Midbrain (tissue), 1 donor: ENCODE measurements around the gene REPIN1.
"Not testable (repeated sequence)": the region's sequence is repeated elsewhere in the genome, so short reads cannot be mapped to it uniquely, and the experiment has no call there.

ENCODE experiments used
- DNase-seq: peaks from one replicate; lab custom pipeline; 2025; lab: John Stamatoyannopoulos, UW

Gene REPIN1

DNA sequence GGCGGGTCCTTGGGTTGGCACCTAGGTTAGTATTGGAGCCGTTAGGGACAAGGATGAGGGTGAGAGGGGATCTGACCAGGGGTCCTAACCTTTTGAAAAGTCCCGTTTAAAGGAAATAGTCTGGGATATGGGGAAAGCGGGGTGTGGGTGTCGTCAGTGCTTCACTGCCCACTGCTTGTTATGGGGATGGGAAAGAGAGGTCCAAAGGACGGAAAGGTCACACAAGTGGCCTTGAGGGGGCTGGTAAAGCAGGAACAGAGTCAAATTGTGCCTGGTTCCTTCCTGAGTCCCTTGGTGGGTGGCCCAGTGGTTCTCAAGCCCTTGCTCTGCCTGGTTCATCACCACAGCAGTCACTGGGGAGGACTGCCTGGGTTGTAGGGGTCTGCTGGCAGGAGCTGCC is 7.9 kb downstream of the REPIN1 start:
- no peak for DNase-seq

DNA sequence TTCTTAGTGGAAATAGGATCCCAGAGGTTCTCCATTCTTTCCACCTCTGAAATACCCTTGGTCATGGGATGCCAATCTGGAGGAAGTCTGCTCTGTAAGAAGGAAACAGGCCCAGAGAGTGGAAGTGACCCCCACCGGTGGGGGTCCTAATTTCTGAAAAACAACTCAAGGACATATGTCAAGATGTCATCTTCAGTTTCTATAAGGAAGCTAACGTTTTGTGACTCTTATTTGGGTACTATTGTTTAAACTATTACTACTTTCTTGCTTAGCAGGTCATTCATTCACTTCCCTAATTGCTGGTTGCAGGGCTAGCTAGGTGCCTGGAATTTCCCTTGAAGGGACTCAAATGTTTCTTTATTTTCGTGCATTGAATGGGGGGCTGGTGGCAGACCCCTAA is 8.6 kb downstream of the REPIN1 start:
- no peak for DNase-seq

DNA sequence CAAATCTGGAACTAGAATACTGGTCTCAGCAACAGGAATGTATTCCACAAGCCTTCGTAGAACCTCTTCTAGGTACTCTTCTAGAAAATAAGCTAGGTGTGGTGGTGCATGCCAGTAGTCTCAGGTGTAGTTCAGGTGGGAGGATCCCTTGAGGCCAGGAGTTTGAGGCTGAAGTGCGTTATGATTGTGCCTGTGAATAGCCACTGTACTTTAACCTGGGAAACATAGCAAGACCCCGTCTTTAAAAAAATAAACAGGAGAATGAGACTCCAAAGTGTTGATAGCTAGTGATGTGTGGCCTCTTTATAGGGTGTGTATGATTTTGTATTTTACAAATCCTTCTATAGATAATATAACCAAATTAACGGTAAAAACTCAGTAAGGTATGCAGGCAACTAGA is 9.0 kb downstream of the REPIN1 start:
- no peak for DNase-seq

DNA sequence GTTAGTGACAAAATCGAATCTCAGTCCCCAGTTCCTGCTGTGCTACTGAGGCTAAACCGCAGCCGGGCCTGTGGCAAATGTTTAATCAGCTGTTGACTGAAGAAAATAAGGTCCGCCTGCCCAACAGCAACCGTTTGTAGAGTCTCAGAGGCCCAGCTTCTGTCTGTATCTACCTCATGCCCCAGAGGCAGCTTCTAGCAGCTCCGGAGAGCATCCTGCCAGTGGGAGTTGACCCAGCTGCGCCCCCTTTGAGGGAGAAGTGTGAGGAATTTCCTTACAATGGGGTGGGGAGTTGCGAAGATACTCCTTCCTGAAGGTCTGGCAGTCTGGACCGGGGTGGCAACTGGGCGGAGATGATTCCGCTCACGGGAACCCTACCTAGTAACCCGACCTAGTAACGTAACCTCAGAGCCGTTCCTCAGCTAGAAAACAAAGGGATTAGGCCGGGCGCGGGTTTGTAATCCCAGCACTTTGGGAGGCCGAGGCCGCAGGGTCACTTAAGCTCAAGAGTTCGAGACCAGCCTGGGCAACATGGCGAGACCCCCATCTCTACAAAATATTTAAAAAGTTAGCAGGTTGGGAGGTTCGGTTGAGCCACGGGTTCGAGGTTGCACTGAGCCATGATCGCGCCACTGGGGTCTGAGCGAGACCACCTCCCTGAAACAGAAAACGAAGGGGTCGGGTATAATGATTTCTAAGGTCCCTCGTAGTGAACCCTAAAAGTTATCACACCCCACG is 9.7 kb downstream of the REPIN1 start:
- DNase-seq, result peak; percentile 56

DNA sequence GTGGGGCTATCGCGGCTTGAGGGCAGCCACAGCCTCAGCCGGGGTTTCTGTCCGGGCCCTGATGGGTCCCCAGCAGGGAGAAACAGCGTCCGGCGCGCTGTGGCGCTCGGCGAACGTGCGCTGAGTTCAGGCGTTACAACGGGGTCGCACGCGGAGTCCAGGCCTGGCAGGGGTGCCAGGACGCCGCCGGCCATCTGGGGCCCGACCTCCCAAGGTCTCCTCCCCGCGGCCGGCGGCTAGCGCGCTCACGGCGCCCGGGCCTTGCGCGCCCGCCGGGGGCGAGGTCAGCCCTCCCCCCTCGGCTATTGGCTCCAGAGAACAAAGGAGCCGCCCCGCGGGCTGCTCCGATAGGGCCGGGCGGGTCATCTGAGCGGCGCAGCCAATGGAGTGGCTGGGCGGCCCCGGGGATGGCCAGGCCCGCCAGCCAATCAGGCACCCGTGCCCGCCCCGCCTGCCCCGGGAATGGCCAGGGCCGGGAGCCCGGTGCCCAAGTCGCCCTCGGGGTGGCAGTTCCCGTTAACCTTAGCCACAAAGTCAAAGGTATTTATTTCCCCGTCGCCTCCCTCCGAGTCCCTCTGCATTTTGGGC is 10.3 kb downstream of the REPIN1 start, which contains the start of gene ZNF775:
TSS of gene ZNF775 (plus strand) at position 478 of the 588 bp plus-strand sequence. CDS start 9,141 bp downstream, outside the sequence.
- peak; percentile 97 for DNase-seq

DNA sequence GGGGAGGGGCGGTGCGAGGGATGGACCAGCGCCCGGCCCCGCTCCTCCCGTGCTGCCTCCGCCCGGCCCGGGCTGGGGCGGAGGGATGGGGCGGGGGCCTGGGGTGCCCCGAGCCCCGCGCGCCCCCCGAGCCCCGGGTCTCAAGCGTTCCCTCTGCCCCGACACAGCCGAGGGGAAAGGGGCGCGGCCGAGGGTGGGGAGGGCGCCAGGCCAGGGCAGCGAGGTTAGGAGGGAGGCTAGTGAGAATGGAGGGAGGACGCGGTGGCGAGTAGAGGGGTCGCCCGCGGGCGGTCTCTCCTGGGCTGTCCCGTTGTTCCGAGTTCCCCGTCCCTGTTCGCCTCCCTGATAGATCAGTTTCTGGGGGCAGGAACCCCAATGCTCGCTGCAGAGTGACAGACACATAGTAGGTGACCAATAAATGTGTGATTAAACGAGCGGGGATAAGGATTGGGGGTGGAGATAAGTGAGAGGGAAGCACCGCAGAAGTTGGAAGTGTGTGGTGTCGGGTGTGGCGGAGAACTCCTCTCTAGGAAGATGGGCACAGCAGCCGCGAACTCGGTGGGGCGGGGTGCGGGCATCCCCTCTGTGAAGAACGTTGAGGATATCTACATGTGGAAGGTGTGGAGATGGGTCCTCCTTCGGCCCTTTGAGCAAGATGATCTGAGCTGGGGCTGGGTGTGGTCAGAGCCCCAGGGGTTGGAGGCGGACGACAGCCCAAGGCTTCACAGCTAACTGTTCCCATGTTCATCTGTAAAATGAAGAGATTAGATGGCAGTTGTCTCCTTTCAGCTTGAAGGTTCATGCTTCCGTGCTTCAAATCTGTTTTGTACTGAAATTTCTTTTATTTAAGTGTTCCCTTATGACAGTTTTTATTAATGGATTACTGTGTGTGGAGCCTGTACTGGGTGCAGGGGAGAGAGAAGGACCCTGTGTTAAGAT is 11.1 kb downstream of the REPIN1 start:
- DNase-seq, result peak; percentile 54

DNA sequence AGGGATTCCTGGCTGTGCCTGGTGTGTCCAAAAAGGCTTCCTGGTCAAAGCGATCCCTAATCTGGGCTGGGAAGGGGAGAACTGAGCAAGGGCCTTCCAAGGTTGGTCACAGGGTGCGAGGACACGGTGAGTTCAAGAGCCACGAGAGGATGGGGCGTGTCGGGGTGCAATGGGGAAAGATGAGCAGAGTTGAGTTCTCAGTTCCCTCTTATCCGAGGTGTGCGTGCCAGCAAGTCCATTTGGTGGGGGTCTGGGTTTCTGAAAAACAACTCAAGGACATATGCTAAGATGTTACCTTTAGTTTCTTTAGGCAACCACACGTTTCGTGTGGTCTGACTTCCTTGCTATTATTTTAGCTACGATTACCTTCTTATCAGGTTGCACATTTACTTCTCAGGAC is 11.8 kb downstream of the REPIN1 start:
- no peak for DNase-seq

DNA sequence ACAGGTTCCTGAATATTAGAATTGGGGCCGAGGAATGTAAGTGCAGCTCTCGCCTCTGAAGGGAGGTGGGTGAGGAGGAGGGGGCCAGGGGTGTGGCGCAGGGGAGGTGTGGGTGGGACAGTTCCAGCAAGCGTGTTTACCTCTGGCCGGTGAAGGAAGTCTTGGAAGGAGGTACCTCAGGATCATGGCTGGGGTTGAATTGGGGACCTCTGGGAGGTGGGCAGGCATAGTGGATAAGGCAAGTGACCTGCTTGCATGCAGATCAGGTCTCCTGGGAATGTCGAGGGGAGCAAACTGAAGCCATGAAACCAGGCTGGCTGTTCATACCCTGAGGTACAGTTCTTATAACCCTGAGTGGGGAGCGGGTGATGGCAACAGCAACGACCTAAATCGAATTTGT is 12.5 kb downstream of the REPIN1 start:
- DNase-seq, result no peak

DNA sequence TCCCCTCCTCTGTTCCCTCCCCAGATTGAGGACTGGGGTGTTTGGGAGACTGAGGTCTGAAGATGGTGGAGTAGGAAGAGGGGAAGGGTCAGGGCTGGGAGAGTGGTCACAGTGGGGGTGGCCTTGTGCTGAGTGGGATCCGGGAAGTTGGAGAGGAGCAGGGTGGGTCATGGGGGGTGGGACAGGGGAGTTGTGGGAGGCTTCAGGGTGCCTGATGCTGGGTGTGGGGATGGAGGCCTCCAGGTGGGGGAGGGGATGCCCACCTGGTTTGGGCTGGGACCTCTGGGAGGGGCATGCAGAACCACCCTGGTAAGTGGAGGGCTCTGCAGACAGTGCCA is 13.1 kb downstream of the REPIN1 start:
- DNase-seq, result no peak

DNA sequence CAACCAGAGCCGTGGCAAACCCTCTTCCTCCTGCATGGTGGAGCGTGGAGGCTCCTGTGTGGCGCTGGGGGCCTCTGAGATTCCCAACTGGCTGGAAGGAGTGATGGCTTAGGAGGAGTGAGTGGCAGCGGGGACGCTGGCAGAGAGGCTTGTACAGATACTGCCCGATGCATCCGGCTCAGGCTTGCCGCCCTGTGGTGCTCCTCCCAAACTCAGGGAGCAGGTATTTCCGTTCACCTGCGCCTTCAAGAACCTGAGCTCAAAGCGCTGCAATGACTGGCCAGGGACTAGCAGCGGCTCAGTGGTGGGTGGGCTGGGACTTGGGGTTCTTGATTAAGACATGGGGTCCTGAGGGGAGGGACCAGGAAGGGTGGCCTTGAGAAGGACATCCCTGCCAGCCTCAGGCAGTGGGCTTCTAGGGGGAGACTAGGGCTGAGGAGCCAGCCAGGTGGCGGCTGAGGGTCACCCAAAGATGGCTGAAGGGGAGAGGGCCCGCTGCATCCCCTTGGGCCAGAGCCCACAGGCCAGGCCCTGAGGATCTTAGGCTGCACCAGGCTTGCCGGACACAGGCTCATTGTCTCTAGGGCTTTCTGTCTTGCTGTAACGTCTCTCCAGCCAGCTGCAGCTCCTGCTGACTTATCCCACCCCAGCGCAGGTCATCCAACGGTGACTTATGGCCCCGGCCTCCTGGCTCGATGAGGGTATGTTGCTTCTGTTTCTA is 13.7 kb downstream of the REPIN1 start:
- DNase-seq, result peak; percentile 52

DNA sequence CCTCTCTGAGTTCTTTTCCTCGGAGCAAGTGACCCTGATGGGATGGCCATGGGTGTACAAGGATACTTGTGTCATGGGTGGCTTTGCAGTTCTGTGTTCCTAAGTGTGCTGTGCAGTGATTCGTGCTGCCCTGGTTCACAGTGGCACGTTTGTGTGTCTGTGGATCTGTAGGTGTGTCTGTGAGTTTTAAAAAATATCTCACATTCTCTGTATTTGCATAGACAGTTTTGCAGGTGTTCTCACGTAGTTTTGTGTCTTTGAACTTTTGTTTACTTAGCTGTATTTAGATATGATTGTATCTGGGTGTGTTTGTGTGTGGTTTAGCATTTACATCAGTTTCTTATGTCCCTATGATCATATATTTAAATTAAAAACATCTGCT is 14.2 kb downstream of the REPIN1 start:
- no peak for DNase-seq

DNA sequence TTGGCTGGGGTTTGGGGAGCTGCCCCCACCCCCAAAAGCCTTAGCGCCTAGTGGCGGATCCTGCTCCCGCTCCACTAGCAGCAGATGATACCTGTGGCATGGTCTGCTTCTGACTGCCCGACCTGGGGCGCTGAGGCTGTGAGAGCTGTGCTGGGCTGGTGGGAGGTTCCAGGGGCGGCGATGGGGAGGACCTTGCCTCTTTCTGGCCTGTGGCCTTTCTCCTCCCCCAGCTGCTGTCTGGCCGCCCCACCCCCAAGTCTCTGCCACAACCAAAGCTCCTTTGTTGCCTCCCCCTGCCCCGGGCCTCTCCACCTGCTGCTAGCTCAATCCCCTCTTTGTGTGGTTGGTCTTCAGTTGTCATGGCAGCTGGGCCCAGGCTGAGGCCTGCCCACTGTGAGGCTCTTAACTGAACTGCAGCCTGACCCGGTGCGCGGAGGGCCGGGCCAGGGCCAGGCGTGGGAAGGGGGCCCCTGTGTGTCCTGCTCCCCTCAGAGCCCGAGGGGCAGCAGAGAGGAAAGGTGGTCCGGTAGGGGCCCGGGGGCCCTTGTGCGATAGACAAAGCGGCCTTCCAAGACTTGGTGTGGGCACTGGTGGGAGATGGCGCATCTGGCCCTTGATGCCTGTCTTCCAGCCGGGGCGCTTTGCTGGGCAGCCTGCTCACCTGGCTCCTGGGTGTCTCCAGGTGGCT is 15.2 kb downstream of the REPIN1 start:
- DNase-seq, result peak; percentile 95

DNA sequence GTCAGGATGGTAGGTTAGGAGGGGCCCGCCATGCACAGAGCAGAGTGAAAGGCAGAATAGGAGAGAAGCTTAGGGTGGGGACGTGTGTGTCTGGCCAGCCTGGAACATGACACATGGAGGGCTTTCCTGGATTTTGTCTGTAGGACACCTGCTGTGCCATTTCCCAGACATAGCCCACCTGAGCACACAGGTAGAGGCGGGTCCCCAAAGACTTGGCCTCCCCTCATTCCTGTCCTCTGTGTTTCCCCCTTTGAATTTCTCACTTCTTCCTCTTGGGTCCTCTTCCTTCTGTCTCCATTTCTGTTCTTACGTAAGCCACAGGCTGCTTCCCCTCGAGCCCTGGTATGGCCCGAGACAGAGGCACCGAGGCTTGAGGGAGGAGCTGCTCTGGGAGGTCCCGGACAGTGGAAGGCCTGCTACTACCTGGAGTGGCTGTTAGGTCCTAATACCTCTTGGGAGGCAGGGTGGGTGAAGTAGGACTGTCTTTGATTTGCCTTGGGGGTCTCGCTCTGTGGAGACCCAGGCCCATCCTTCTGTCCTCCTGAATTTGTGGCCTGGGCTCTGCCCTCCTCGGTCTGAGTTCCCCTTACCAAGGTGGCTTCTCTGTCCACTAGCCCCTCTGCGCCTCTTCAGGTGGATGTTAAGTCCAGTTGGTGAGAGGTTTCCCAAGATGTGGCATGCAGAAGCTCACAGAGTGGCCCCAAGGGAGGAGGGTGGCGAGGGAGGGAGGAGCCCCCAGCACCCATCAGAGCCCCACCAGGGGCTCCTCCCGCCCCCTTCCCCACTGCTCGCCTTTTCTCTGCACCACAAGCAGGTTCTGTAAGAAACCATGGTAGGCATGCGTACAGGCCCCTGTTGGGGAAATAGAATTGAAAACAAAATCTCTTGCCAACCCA is 16.0 kb downstream of the REPIN1 start:
- DNase-seq, result peak; percentile 51

DNA sequence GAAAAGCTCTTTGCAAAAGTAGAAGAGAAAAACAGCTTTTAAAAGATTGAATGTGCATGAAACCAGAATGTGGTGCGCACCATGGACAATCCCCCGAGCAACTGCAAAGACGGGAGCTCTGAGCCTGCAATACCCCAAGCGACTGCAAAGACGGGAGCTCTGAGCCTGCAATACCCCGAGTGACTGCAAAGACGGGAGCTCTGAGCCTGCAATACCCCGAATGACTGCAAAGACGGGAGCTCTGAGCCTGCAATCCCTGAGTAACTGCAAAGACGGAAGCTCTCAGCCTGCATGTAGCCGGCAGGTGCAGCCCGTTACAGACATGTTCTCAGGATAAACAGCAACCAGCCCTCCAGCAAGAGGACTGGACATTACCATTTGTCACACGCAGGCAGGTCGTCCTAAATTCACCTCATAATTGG is 16.7 kb downstream of the REPIN1 start:
- DNase-seq, result peak; percentile 38

DNA sequence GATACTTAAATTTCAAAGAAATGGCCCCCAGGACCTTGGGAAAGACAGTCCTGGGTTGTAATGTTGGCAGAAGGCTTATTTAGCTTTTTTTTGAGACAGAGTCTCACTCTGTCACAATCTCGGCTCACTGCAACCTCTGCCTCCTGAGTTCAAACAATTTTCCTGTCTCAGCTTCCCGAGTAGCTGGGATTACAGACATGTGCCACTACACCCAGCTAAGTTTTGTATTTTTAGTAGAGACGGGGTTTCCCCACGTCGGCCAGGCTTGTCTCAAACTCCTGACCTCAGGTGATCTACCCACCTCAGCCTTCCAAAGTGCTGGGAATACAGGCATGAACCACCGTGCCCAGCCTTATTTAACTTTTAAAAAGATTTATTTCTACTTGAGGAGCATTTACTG is 17.3 kb downstream of the REPIN1 start:
- DNase-seq, result not testable (repeated sequence)

DNA sequence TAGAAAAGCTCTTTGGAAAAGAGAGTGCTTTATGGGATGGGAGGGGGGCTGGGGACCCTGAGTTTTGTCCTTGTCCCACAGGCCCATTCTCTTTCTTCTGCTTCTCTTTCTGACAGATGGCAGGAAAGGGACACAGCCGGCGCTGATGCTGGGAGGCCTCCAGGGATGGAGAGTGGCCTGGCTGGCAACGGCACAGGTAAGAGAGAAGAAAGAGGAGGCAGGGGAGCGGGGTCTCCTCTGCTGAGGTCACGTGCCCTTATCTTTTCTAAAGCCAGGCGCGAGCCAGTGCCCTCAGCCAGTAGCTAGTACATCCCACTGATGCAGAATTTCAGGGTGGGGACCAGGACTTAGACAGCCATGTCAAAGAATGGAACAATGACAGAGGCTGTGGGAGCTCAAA is 19.7 kb downstream of the REPIN1 start:
- DNase-seq, result no peak

DNA sequence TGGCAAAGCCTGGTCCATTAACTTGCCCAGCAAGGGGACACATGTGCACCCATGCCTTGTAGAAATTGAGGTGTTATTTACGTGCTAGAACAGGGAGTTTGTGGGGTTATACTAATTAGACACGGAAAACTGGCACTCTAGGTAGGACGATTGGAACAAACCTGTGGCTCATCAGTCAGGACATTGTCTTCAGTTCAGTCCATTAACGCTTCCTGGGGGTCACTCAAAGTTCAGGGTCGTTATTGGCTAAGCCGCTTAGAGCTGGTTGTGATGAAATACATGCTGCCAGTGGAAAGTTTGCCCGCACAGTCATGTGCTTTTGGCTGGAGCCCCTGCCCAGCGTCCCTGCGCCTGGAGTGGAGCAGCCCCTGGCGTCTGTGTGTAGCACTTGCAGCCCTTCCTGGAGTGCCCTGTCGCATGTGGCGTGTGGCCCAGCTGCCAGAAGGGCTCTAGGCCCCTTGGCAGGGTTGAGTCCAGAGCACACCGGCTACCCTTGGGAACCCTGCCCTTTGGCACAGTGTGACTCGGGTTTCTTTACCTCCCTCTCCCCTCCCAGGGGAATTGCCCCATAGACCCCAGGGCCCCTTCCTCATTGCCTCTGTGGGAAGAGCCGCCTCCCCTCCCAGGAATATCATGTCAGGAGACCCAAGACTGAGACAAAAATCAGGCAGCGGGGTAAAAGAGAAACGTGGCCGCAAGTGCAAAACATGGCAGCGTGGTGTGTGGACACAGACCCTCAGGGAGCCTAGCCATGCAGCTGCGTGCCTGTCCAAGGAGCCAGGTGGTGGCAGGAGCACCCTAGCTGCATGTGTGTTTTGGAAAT is 20.3 kb downstream of the REPIN1 start:
- DNase-seq, result peak; percentile 86

DNA sequence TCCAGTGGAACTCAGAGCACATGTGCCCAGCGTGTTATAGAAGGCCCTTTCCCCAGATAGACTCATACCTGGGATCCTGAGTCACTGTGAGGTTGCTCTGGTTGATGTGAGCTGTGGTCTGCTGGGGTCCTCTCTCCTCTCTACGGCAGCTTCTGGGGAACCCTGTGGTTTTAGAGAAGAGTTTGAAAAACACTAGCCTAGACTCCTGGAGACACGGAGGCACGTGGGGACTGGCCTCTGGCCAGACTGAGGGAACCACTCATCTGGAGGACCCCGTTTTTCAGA is 20.9 kb downstream of the REPIN1 start:
- no peak for DNase-seq

DNA sequence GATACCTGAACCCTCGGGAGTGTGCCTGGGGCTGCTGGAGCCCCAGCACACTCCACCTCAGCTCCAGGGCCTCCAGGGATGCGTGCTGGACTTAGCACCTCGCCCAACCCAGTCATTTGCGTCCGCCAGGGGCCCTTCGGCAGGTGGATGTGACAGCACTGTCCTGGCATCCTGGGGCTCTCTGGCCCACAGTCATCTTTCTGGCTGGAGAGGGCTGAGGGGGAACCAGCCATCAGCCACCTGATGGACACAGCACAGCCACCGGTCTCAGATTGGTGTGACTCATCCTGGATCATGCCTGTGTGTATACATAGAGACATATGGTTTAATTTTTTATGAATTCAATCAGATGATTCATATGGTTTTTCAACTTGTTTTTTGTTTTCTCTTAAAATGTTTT is 21.6 kb downstream of the REPIN1 start:
- no peak for DNase-seq

DNA sequence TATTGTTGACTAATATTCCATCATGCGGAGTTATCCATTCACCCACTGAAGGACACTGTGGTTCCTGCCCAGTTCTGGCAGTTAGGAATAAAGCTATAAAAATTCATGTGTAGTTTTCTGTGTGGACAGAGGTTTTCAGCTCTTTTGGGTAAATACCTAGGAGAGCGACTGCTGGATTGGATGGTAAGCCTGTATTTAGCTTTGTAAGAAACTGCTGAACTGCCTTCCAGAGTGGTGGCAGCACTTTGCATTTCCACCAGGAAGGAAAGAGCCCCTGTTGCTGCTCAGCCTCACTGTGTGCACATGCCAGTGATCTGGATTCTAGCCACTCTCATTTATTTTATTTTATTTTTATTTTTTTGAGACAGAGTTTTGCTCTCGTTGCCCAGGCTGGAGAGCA is 24.7 kb downstream of the REPIN1 start:
- DNase-seq, result no peak
